IPS-20b (cell line): ENCODE data around the gene SNAP47.

Source experiments
- H3K27ac ChIP-seq: one replicate; pipeline ENCODE4 v1.5.1; 2013; ENCODE audit warnings: low read length
- H3K27me3 ChIP-seq: 2 replicates; pipeline ENCODE4 v1.6.1; 2013; ENCODE audit warnings: mild to moderate bottlenecking, low read length, inconsistent platforms; ENCODE audit not compliant: insufficient read depth
- H3K36me3 ChIP-seq: 2 replicates; pipeline ENCODE4 v1.6.1; 2013; ENCODE audit warnings: low read depth, mild to moderate bottlenecking, inconsistent platforms, low read length, moderate library complexity; ENCODE audit not compliant: insufficient read depth
- H3K4me1 ChIP-seq: 2 replicates; pipeline ENCODE4 v1.6.1; 2013; ENCODE audit warnings: mild to moderate bottlenecking, control low read depth, inconsistent platforms, low read length, moderate library complexity; ENCODE audit not compliant: insufficient read depth
- H3K4me3 ChIP-seq: 2 replicates; pipeline ENCODE4 v1.5.1; 2013; ENCODE audit warnings: mild to moderate bottlenecking, low read length, inconsistent platforms
- H3K9ac ChIP-seq: 2 replicates; pipeline ENCODE4 v1.6.1; 2013; ENCODE audit warnings: low read depth, mild to moderate bottlenecking, inconsistent platforms, low read length, moderate library complexity
- H3K9me3 ChIP-seq: 2 replicates; pipeline ENCODE4 v1.6.1; 2013; ENCODE audit warnings: mild to moderate bottlenecking, low read depth, low read length, inconsistent platforms; ENCODE audit not compliant: insufficient read depth

The SNAP47 gene

GRCh38 chr1:227793079-227793947, 58.1 kb downstream of the SNAP47 start:
- Histone ChIP-seq H3K4me3 (no peak overlapping the region), H3K4me1 (no peaks in the 10 kb centered on the region; the same call in 1 of the 2 replicates), H3K27me3 (peaks cover 20% of the 10 kb centered on the region), H3K9me3 (no peaks in the 10 kb centered on the region), H3K27ac (no peak overlapping the region), H3K36me3 (no peaks in the 10 kb centered on the region), H3K9ac (no peak overlapping the region)

GRCh38 chr1:227793948-227794816, 58.9 kb downstream of the SNAP47 start:
- peaks cover 12% of the 10 kb centered on the region for H3K27me3 ChIP-seq
- no peak overlapping the region for H3K27ac ChIP-seq
- H3K4me3 ChIP-seq, result no peak overlapping the region
- no peaks in the 10 kb centered on the region for H3K36me3 ChIP-seq
- no peaks in the 10 kb centered on the region for H3K9me3 ChIP-seq
- no peaks in the 10 kb centered on the region; the same call in 1 of the 2 replicates for H3K4me1 ChIP-seq
- no peak overlapping the region for H3K9ac ChIP-seq

- H3K27me3 ChIP-seq, result peaks cover 6% of the 10 kb centered on the region
- no peak overlapping the region for H3K4me3 ChIP-seq
- no peaks in the 10 kb centered on the region for H3K36me3 ChIP-seq
- no peaks in the 10 kb centered on the region for H3K9me3 ChIP-seq
- H3K4me1 ChIP-seq, result no peaks in the 10 kb centered on the region; the same call in 1 of the 2 replicates
- no peak overlapping the region for H3K27ac ChIP-seq
- no peak overlapping the region for H3K9ac ChIP-seq
These were observed 59.6 kb downstream of the SNAP47 start for GRCh38 chr1:227794817-227795192.

- H3K36me3 ChIP-seq, result no peaks in the 10 kb centered on the region
- H3K27ac ChIP-seq, result no peak overlapping the region
- H3K4me1 ChIP-seq, result no peaks in the 10 kb centered on the region; the same call in 1 of the 2 replicates
These were observed 60.5 kb downstream of the SNAP47 start for GRCh38 chr1:227795732-227796131.

GRCh38 chr1:227796359-227796915, 61.2 kb downstream of the SNAP47 start:
- Histone ChIP-seq H3K4me3 (no peak overlapping the region), H3K9ac (no peak overlapping the region), H3K9me3 (no peaks in the 10 kb centered on the region), H3K4me1 (no peaks in the 10 kb centered on the region; the same call in 1 of the 2 replicates), H3K36me3 (no peaks in the 10 kb centered on the region), H3K27ac (no peak overlapping the region), H3K27me3 (no peaks in the 10 kb centered on the region; the same call in 1 of the 2 replicates)

More at GRCh38 chr1:227795732-227796131, 60.5 kb downstream of the SNAP47 start:
- Histone ChIP-seq H3K27me3 (no peaks in the 10 kb centered on the region; the same call in 1 of the 2 replicates), H3K4me3 (no peak overlapping the region), H3K9me3 (no peaks in the 10 kb centered on the region), H3K9ac (no peak overlapping the region)

- Histone ChIP-seq H3K9me3 (no peaks in the 10 kb centered on the region), H3K4me1 (no peaks in the 10 kb centered on the region; the same call in 1 of the 2 replicates), H3K9ac (no peak overlapping the region), H3K27me3 (no peaks in the 10 kb centered on the region; the same call in 1 of the 2 replicates), H3K4me3 (no peak overlapping the region), H3K27ac (no peak overlapping the region), H3K36me3 (no peaks in the 10 kb centered on the region)
These were observed 61.9 kb downstream of the SNAP47 start for GRCh38 chr1:227797144-227797543.

GRCh38 chr1:227797625-227798024, 62.4 kb downstream of the SNAP47 start:
- H3K9me3 ChIP-seq, result no peaks in the 10 kb centered on the region
- H3K27me3 ChIP-seq, result no peaks in the 10 kb centered on the region; the same call in 1 of the 2 replicates
- H3K36me3 ChIP-seq, result no peaks in the 10 kb centered on the region
- H3K4me3 ChIP-seq, result no peak overlapping the region
- H3K9ac ChIP-seq, result no peak overlapping the region
- H3K27ac ChIP-seq, result no peak overlapping the region
- H3K4me1 ChIP-seq, result no peaks in the 10 kb centered on the region; the same call in 1 of the 2 replicates

- H3K4me1 ChIP-seq, result no peaks in the 10 kb centered on the region; the same call in 1 of the 2 replicates
- H3K36me3 ChIP-seq, result no peaks in the 10 kb centered on the region
- no peaks in the 10 kb centered on the region for H3K9me3 ChIP-seq
- H3K9ac ChIP-seq, result no peak overlapping the region
- H3K27me3 ChIP-seq, result no peaks in the 10 kb centered on the region; the same call in 1 of the 2 replicates
- H3K4me3 ChIP-seq, result no peak overlapping the region
- H3K27ac ChIP-seq, result no peak overlapping the region
These were observed 63.0 kb downstream of the SNAP47 start for GRCh38 chr1:227798078-227798802.

GRCh38 chr1:227799756-227800155, 64.5 kb downstream of the SNAP47 start:
- H3K9me3 ChIP-seq, result no peaks in the 10 kb centered on the region
- H3K9ac ChIP-seq, result no peak overlapping the region
- no peaks in the 10 kb centered on the region for H3K36me3 ChIP-seq
- no peaks in the 10 kb centered on the region; the same call in 1 of the 2 replicates for H3K27me3 ChIP-seq
- H3K27ac ChIP-seq, result no peak overlapping the region
- H3K4me1 ChIP-seq, result no peaks in the 10 kb centered on the region
- H3K4me3 ChIP-seq, result no peak overlapping the region

- Histone ChIP-seq H3K36me3 (no peaks in the 10 kb centered on the region), H3K9ac (no peak overlapping the region), H3K27ac (no peak overlapping the region), H3K4me3 (no peak overlapping the region), H3K4me1 (no peaks in the 10 kb centered on the region), H3K27me3 (no peaks in the 10 kb centered on the region), H3K9me3 (no peaks in the 10 kb centered on the region)
These were observed 68.7 kb downstream of the SNAP47 start for GRCh38 chr1:227803933-227804332.
